Right kidney (tissue), 1 donor: ENCODE results near the gene MYO3B.
"Not testable (repeated sequence)": the region's sequence is repeated elsewhere in the genome, so short reads cannot be mapped to it uniquely, and the experiment has no call there.

Experiments
- DNase-seq: peaks from one replicate; pipeline ENCODE4 v3.0.0-alpha.2; 2016

The MYO3B gene

DNA sequence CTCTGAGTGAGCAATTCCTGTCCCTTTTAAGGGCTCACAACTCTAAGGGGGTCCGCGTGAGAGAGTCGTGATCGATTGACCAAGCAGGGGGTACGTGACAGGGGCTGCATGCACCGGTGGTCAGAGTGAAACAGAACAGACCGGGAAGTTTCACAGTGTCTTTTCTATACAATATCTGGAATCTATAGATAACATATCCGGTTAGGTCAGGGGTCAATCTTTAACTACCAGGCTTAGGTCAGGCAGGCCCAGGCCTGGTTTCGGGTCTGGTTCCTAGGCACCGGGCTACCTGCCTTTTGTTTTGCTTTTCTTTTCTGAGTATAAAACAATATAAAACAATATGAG, 35.3 kb downstream of the MYO3B start:
- not testable (repeated sequence) for DNase-seq

GRCh38 chr2:170213651-170214050, 35.7 kb downstream of the MYO3B start:
- no peak for DNase-seq

DNA sequence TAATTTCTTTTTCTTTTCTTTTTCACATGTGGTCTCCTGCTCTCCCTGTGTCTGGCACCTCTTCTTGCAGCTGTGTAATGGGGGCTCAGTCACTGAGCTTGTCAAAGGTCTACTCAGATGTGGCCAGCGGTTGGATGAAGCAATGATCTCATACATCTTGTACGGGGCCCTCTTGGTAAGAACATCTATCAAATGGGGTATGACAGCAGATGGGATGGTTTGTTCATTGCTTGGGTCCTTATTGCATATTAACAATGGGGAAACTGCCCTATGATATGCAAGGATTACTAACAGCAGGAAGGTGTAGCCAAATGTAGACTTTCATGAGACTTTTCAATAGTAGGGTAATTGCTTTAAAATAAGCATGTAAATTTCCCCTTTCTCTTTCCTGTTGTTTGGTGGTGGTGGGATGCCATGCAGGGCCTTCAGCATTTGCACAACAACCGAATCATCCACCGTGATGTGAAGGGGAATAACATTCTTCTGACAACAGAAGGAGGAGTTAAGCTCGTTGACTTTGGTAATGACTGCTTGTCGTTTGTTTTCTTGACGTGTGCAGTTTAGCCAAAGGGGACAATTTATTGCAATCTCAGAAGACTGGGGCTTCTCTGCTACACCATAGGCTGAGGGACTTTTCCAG, 36.5 kb downstream of the MYO3B start:
- no peak for DNase-seq

DNA sequence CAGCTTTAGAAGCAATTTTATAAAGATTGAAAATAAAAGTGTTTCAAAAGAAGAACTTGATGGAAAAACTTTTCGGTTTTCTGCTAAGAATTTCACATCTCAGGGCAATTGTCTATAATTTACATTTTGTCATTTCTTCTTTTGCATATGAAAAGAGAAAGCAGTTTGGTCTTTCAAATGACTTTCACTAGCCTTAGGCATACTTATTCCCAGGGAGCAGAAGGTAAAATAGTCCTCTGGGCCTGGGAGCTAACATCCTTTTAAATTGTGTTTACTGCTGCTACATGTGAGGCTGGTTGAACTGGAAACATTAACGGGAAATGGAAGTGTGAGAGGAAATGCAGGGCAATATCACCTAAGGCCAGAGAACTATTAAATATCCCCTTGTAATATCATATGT, 37.1 kb downstream of the MYO3B start:
- DNase-seq: no peak

- no peak for DNase-seq
Observed at GRCh38 chr2:170216428-170216827, 38.5 kb downstream of the MYO3B start.

DNA sequence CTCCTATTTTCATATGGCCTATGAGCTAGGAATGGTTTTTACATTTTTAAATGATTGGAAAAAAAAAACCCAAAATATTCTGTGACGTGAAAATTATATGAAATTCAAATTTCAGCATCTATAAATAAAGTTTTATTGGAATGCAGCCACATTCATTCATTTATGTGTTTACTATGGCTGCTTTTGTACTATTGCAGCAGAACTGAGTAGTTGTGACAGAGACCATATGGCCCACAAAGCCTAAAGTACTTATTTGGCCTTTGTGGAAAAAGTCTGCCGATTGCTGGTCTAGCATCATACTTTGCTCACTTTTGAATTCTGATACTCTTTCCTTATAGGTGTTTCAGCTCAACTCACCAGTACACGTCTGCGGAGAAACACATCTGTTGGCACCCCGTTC, 39.0 kb downstream of the MYO3B start:
- DNase-seq: no peak

- DNase-seq: no peak
Observed at GRCh38 chr2:170217778-170218251, 39.9 kb downstream of the MYO3B start.

- DNase-seq: no peak
Observed at GRCh38 chr2:170218456-170218855, 40.5 kb downstream of the MYO3B start.

- DNase-seq: no peak
Observed at GRCh38 chr2:170218931-170219330, 41.0 kb downstream of the MYO3B start.

GRCh38 chr2:170221317-170222288, 43.7 kb downstream of the MYO3B start:
- no peak for DNase-seq

DNA sequence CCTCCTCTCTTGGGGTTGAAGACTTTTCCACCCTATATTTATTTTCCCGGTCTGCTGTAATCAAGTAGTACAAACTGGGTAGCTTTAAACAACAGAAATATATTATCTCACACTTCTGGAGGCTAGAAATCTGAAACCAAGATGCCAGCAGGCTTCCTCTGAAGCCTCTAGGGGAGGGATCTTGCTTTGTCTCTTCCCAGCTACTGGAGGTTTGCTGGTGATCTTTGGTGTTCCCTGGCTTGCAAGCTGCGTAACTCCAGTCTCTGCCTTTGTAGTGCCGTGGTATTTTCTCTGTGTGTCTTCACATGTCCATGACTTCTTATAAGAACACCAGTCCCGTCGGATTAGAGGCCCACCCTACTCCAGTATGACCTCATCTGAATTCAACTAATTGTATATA, 44.4 kb downstream of the MYO3B start:
- DNase-seq: no peak

- no peak for DNase-seq
Observed at GRCh38 chr2:170222842-170223241, 44.9 kb downstream of the MYO3B start.

- no peak for DNase-seq
Observed at GRCh38 chr2:170224692-170225294, 46.8 kb downstream of the MYO3B start.

DNA sequence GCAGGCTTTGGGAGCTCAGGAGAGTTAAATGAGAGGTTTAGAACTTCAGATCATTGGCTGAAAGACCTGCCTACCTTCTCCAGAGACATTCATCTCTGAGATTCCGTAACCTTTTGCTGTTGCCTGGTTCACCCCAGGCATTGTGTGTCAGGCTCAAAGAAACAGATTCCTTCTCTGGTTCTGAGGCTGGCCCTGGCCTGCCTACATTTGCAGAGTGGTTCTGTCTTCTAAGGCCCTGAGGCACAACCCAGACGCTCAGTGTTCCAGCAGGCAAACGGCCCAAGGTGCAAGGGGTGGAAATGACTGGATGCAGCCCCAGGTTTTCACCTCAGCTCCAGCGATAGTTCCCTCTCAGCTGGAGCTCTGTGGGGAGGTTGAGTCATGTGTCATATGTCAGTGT, 48.3 kb downstream of the MYO3B start:
- DNase-seq: no peak

GRCh38 chr2:170227507-170227947, 49.6 kb downstream of the MYO3B start:
- DNase-seq: no peak

DNA sequence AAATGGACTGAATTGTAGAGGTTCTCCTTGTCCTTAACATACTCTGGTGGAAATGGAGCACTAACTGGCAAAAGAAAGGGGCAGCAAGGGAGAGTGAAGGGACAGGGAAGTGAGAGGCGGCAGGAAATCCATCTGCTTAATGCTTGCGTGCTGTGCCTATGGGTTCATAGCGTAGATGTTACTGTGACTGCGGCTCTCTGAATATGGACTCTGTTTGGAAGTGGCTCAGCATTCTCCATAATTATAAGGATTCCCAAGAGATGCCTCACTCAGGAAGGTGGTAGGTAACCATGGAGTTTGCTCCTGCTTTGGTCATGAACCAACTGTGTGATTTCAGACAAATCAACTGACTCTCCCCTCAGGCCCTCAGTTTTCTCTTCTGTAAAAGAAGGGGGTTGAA, 50.0 kb downstream of the MYO3B start:
- no peak for DNase-seq

DNA sequence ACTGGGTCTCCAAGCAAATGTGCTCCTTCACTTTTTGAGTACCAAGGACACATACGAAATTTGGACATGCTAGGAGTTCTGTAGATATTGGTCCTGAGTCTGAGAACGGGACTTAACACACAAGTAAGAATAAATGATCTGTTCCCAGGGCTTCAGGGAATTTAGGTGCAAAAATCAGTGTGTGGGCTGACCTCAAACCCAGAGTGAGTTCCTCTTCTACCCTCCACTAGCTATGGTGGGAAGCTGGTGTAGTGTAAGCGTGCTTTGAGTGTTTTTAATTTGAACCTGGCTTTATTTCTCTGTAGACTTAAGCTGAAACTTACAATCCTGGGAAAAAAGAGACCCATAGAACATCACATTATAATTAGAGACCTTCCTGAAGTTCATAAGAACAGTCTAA, 50.5 kb downstream of the MYO3B start:
- no peak for DNase-seq

DNA sequence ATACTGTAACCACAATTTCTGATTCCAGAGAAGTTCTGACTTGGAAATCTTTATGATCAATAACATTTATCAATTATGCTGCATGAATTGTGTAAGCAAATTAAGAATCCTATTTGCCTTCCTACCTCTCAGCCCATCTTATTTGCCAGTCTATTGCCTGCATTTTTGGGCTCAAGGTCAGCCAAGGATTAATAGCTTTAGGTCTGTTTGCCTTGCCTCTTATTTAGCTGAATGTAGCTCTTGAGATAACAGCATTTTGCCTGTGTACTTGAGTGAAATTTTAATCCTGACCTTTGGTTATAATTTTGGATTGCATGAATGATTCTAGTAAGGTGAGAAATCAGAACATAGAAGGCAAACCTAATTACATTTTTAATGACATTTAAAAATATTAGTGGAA, 51.2 kb downstream of the MYO3B start:
- no peak for DNase-seq

GRCh38 chr2:170229744-170230143, 51.8 kb downstream of the MYO3B start:
- DNase-seq: no peak

DNA sequence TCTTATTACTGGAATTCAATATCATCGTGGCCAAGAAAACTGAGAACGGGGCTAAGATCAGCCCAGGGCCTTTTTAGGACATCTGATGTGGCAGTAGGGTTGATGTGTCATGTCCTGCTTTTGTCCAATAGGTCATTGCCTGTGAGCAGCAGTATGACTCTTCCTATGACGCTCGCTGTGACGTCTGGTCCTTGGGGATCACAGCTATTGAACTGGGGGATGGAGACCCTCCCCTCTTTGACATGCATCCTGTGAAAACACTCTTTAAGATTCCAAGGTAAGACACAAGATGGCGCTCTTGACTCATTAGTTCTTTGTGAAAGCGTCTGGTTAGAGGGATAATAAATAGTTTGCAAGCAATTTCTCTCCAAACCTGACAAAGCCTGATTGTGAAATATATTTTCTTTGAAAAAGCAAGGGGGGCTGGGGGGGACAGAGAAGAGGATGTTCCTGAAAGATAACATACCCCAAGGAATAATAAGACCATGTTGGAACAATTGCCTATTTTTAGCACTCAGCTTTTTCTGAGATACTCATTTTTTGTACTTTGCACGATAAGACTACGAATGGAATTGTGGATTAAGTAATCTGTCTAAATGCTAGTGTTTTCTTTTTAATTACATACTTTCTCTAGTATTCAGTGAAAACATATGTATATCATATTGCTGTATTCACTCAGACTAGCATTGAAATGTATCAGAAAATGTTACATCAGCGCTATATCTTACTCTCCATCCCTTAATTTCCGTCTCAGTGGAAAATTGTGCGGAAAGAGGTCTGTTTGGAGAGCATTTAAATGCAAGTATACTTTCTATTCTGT, 58.1 kb downstream of the MYO3B start:
- peak; percentile 30 for DNase-seq

- no peak for DNase-seq
Observed at GRCh38 chr2:170236680-170237047, 58.7 kb downstream of the MYO3B start.

GRCh38 chr2:170237572-170238120, 59.7 kb downstream of the MYO3B start:
- no peak for DNase-seq
